Measurements from ENCODE around the gene OR6Q1.

OR6Q1 gene

DNA sequence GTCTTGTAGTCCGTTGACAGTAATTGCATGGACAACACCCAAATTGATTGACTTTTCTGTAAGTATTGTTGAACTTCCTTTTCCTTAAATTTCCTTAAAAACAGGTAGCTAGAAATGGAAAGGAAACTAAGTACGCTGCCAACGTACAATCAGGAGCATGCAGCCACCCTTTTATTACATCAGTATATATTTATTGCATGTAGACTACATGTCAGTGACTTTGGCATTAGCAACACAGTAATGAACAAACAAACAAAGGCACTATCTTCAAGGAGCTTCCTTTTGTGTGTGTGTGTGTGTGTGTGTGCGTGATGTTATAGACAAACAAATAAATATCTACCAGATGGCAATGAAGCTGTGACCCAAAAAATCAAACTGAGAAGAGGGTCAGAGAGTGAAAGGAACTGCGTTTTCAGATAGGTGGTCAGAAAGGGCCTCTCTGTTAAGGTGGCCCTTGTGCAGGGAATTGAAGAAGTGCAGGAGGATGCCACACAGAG lies 7.3 kb upstream of the OR6Q1 start, which contains the start of gene OR9Q1:
OR9Q1 (plus strand) TSS at position 447 of the 497 bp plus-strand sequence. CDS start 155,564 bp downstream, outside the sequence.
- Histone ChIP-seq H3K4me3 (ENCODE audit: low read depth in 1 of 2, low read length in 1 of 2) (no peak within 1 kb of the TSS), H3K27ac (no peak within 1 kb of the TSS), H3K4me1 (ENCODE audit: control insufficient read depth in 1 of 2, insufficient read depth in 1 of 2, low read depth in 1 of 2, low read length in 1 of 2) (no peaks in the 10 kb centered on the region), H3K9me3 (no peaks in the 10 kb centered on the region), H3K36me3 (no peaks in the 10 kb centered on the region), H3K27me3 (no peaks in the 10 kb centered on the region)
- TF ChIP-seq CTCF (IDR thresholded peaks at IDR 0.05): no peak

- Histone ChIP-seq H3K9me3 (no peaks in the 10 kb centered on the region), H3K27ac (no peak overlapping the region), H3K4me3 (ENCODE audit: low read depth in 1 of 2, low read length in 1 of 2) (no peak overlapping the region), H3K27me3 (no peaks in the 10 kb centered on the region), H3K36me3 (no peaks in the 10 kb centered on the region), H3K4me1 (ENCODE audit: control insufficient read depth in 1 of 2, insufficient read depth in 1 of 2, low read depth in 1 of 2, low read length in 1 of 2) (no peaks in the 10 kb centered on the region)
- TF ChIP-seq CTCF (IDR thresholded peaks at IDR 0.05): no peak
Observed at GRCh38 chr11:58024601-58025091, 6.1 kb upstream of the OR6Q1 start.

DNA sequence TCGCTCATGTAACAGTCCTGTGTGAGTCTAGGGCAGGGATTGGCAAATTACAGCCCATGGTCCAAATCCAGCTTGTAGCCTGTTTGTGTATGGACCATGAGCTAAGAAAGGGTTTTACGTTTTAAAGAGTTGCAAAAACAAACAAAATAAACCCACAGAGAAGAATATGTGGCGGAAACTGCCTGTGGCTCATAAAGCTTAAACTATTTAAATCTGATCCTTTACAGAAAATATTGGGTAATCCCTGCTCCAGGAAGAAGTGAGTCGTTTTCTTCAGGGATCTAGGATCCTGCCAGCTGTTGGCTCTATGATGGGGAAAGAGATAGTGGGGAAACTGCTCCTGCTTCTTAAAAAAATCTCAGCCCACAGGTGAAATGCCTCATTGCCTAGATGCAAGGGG lies 3.4 kb upstream of the OR6Q1 start:
- no peak for TF ChIP-seq CTCF (IDR thresholded peaks at IDR 0.05)
- Histone ChIP-seq H3K4me3 (ENCODE audit: low read depth in 1 of 2, low read length in 1 of 2) (no peak overlapping the region), H3K9me3 (no peaks in the 10 kb centered on the region), H3K4me1 (ENCODE audit: control insufficient read depth in 1 of 2, insufficient read depth in 1 of 2, low read depth in 1 of 2, low read length in 1 of 2) (no peaks in the 10 kb centered on the region), H3K27ac (no peak overlapping the region), H3K27me3 (no peaks in the 10 kb centered on the region), H3K36me3 (no peaks in the 10 kb centered on the region)

DNA sequence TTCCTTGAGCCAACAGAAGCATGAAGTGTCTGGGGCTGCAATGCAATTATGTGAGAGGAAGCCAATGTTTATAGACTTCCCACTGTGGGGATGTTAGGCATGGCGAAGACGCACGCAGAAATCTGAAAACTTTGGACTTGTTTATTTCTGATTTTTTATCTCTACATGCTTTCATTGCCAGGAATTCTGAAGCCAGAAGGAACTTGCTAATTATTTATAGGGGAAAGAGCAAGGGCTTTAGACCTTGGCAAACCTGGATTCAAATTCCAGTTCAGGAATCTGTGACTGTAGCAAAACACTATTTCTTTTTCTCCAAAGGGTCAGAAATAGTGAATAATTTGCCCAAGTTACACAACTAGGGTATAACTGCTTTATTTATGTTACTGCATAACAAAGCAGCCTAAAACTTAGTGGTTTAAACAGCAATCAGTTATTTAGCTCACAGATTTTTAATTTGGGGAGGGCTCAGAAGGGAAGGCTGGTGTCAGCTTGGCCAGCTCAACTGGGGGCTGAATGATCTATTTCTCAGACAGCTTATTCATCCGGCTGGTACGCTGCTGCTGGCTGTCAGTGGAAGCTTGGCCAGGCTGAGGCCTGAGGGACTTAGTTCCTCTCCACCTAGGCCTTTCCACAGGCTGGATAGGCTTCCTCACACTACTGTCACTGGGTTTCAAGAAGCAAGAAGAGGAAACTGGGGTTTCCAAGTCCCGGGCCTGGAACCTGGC lies 1.9 kb upstream of the OR6Q1 start:
- no peak overlapping the region for H3K4me3 ChIP-seq (ENCODE audit: low read depth in 1 of 2, low read length in 1 of 2)
- no peaks in the 10 kb centered on the region for H3K4me1 ChIP-seq (ENCODE audit: control insufficient read depth in 1 of 2, insufficient read depth in 1 of 2, low read depth in 1 of 2, low read length in 1 of 2)
- no peak for TF ChIP-seq CTCF (IDR thresholded peaks at IDR 0.05)
- no peaks in the 10 kb centered on the region for H3K9me3 ChIP-seq
- H3K27ac ChIP-seq: no peak overlapping the region
- no peaks in the 10 kb centered on the region for H3K27me3 ChIP-seq
- no peaks in the 10 kb centered on the region for H3K36me3 ChIP-seq

DNA sequence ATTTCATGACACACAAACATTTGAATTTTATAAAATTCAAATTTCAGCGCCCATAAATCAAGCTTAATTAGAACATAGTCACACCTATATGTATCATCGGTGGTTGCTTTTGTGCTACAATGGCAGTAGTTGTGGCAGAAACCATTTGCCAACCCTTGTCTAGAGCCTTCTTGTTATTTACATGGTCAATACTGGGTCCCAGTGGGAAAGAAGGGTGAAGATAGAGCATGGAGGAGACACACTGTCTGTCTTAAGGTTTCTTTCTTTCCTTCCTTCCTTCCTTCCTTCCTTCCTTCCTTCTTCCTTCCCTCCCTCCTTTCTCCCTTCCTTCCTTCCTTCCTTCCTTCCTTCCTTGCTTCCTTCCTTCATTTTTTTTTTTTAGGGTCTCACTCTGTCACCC lies 3.7 kb downstream of the OR6Q1 start:
- no peak overlapping the region for H3K4me3 ChIP-seq (ENCODE audit: low read depth in 1 of 2, low read length in 1 of 2)
- H3K4me1 ChIP-seq (ENCODE audit: control insufficient read depth in 1 of 2, insufficient read depth in 1 of 2, low read depth in 1 of 2, low read length in 1 of 2): no peaks in the 10 kb centered on the region
- H3K27ac ChIP-seq: no peak overlapping the region
- H3K9me3 ChIP-seq: no peaks in the 10 kb centered on the region
- no peaks in the 10 kb centered on the region for H3K27me3 ChIP-seq
- no peak for TF ChIP-seq CTCF (IDR thresholded peaks at IDR 0.05)
- H3K36me3 ChIP-seq: no peaks in the 10 kb centered on the region
